PC-9 (cell line): ENCODE data around the gene METTL27.

Experiments used
- EZH2 ChIP-seq: fragments of 200-600 bp; sonication (generic); IDR thresholded peaks from 2 replicates; pipeline ENCODE4 v1.8.0; 2017; ENCODE audit warnings: antibody characterized with exemption, low read depth
- TF ChIP-seq, protein P1 (sequence below): fragments of 200-600 bp; sonication (generic); conservative IDR thresholded peaks from 2 replicates; pipeline ENCODE4 v1.6.1; 2017; ENCODE audit warnings: mixed run types, antibody characterized with exemption, mild to moderate bottlenecking, moderate library complexity

DNA sequence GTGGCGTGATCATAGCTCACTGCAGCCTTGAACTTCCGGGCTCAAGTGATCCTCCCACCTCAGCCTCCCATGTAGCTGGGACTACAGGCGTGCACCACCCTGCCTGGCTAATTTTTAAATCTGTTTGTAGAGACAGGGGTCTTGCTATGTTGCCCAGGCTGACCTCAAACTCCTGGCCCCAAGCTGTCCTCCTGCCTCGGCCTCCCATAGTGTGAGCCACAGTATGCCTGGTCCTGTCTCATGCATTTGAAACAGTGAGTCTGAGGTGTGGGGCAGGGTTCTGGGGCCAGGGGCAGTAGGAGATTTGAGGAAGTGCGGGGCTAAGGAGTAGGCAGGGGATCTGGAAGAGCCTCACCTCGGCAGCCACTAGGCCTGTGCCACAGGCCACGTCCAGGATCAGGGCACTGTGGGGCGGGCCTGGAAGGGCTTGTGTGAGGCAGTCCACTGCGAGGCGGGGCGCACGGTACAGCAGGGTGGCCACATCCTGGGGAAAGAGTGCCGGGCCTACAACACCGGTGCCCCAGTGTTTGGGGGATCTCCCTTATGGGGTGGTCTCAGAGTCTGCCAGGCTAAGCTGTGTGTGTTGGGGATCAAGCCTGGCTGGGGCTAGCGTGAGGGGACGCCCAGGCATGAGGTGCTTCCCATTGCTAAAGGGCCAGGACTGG, 1.5 kb downstream of the METTL27 start:
- TF ChIP-seq, protein P1, sequence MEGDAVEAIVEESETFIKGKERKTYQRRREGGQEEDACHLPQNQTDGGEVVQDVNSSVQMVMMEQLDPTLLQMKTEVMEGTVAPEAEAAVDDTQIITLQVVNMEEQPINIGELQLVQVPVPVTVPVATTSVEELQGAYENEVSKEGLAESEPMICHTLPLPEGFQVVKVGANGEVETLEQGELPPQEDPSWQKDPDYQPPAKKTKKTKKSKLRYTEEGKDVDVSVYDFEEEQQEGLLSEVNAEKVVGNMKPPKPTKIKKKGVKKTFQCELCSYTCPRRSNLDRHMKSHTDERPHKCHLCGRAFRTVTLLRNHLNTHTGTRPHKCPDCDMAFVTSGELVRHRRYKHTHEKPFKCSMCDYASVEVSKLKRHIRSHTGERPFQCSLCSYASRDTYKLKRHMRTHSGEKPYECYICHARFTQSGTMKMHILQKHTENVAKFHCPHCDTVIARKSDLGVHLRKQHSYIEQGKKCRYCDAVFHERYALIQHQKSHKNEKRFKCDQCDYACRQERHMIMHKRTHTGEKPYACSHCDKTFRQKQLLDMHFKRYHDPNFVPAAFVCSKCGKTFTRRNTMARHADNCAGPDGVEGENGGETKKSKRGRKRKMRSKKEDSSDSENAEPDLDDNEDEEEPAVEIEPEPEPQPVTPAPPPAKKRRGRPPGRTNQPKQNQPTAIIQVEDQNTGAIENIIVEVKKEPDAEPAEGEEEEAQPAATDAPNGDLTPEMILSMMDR = no peak
- TF ChIP-seq EZH2 = no peak
